ENCODE results near the gene TBL1XR1.

TBL1XR1 gene

DNA sequence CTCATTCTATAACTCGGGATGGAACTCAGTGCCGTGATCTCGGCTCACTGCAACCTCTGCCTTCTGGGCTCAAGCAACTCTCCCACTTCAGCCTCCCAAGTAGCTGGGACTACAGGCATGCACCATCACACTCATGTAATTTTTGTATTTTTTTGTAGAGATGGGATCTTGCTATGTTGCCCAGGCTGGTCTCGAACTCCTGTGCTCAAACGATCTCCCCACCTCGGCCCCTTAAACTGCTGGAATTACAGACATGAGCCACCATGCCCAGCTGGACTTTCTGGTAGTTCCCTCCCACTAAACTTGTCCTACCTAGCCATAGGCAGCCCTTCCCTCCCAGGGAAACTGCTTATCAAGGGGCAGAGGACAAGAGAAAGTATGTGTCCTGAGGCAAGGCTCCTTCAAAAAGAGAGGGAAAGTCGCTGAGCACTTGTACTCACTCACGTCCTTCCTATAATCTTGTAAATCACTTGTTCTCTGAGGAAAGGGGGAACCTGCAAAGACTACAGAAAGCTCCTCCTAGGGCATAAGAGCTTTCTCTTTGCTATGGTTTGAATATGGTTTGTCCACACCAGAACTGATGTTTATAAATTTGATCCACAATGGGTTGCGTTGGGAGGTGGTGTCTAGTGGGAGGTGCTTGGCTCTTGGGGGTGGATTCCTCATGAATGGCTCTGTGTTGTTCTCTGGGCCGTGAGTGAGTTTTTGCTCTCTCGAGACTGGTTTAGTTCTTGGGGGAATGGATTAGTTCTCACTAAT is 13.6 kb upstream of the TBL1XR1 start:
- Histone ChIP-seq H3K9ac (ENCODE audit: low read length) (no peak overlapping the region), H3F3A (ENCODE audit: insufficient read depth) (no peaks in the 10 kb centered on the region), H3K4me2 (ENCODE audit: low read depth, low read length, poor library complexity, severe bottlenecking) (no peak overlapping the region), H3K27me3 (ENCODE audit: low read length) (no peaks in the 10 kb centered on the region), H3K79me2 (ENCODE audit: insufficient read depth, low read length) (no peaks in the 10 kb centered on the region), H3K27ac (ENCODE audit: low read depth, low read length) (no peak overlapping the region), H4K20me1 (ENCODE audit: low read depth, low read length) (no peaks in the 10 kb centered on the region), H3K4me3 (ENCODE audit: insufficient read depth, low read length, poor library complexity, severe bottlenecking) (no peak overlapping the region), H2AFZ (ENCODE audit: low read depth, low read length, severe bottlenecking) (no peak overlapping the region), H3K36me3 (ENCODE audit: low read length) (no peaks in the 10 kb centered on the region), H3K9me3 (ENCODE audit: insufficient read depth, low read length) (no peaks in the 10 kb centered on the region), H3K9me2 (replicated peaks; ENCODE audit: insufficient read depth, low read length) (no peaks in the 10 kb centered on the region)
- TF ChIP-seq, protein P1, sequence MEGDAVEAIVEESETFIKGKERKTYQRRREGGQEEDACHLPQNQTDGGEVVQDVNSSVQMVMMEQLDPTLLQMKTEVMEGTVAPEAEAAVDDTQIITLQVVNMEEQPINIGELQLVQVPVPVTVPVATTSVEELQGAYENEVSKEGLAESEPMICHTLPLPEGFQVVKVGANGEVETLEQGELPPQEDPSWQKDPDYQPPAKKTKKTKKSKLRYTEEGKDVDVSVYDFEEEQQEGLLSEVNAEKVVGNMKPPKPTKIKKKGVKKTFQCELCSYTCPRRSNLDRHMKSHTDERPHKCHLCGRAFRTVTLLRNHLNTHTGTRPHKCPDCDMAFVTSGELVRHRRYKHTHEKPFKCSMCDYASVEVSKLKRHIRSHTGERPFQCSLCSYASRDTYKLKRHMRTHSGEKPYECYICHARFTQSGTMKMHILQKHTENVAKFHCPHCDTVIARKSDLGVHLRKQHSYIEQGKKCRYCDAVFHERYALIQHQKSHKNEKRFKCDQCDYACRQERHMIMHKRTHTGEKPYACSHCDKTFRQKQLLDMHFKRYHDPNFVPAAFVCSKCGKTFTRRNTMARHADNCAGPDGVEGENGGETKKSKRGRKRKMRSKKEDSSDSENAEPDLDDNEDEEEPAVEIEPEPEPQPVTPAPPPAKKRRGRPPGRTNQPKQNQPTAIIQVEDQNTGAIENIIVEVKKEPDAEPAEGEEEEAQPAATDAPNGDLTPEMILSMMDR (IDR thresholded peaks at IDR 0.05; ENCODE audit: insufficient read depth, low read length, poor library complexity, severe bottlenecking) = no peak
- TF ChIP-seq EZH2phosphoT487 (conservative IDR thresholded peaks at IDR 0.05; ENCODE audit: low read length) = no peak

DNA sequence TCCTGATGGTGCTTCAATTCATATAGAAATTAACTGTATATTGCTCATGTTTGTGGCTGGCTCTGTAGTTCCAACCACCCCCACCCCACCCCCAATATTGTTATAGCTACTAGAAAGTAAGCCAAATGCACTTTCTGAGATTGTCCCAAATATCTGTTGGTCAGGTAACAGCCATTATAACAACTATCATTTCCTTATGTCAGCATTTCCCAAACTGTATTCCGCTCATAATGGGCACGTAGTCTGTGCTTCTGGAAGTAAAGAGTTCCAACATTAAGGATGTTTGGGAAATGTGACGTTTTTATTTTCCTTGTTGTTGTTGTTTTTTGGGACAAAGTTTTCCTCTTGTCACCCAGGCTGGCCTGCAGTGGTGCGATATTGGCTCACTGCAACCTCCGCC is 12.2 kb upstream of the TBL1XR1 start:
- TF ChIP-seq, protein P1 (IDR thresholded peaks at IDR 0.05; ENCODE audit: insufficient read depth, low read length, poor library complexity, severe bottlenecking) = no peak
- no peak for TF ChIP-seq EZH2phosphoT487 (conservative IDR thresholded peaks at IDR 0.05; ENCODE audit: low read length)
- no peak overlapping the region for H3K9ac ChIP-seq (ENCODE audit: low read length)
- H3K9me2 ChIP-seq (replicated peaks; ENCODE audit: insufficient read depth, low read length) = no peaks in the 10 kb centered on the region
- H4K20me1 ChIP-seq (ENCODE audit: low read depth, low read length) = no peaks in the 10 kb centered on the region
- H3K79me2 ChIP-seq (ENCODE audit: insufficient read depth, low read length) = no peaks in the 10 kb centered on the region
- H3K9me3 ChIP-seq (ENCODE audit: insufficient read depth, low read length) = no peaks in the 10 kb centered on the region
- no peaks in the 10 kb centered on the region for H3F3A ChIP-seq (ENCODE audit: insufficient read depth)
- no peak overlapping the region for H2AFZ ChIP-seq (ENCODE audit: low read depth, low read length, severe bottlenecking)
- no peak overlapping the region for H3K27ac ChIP-seq (ENCODE audit: low read depth, low read length)
- H3K27me3 ChIP-seq (ENCODE audit: low read length) = no peaks in the 10 kb centered on the region
- H3K4me2 ChIP-seq (ENCODE audit: low read depth, low read length, poor library complexity, severe bottlenecking) = no peak overlapping the region
- H3K4me3 ChIP-seq (ENCODE audit: insufficient read depth, low read length, poor library complexity, severe bottlenecking) = no peak overlapping the region
- no peaks in the 10 kb centered on the region for H3K36me3 ChIP-seq (ENCODE audit: low read length)

- Histone ChIP-seq H3K27me3 (ENCODE audit: low read length) (no peaks in the 10 kb centered on the region), H3K27ac (ENCODE audit: low read depth, low read length) (no peak overlapping the region), H3K4me3 (ENCODE audit: insufficient read depth, low read length, poor library complexity, severe bottlenecking) (no peak overlapping the region), H4K20me1 (ENCODE audit: low read depth, low read length) (no peaks in the 10 kb centered on the region), H3K79me2 (ENCODE audit: insufficient read depth, low read length) (no peaks in the 10 kb centered on the region), H3F3A (ENCODE audit: insufficient read depth) (no peaks in the 10 kb centered on the region), H3K36me3 (ENCODE audit: low read length) (no peaks in the 10 kb centered on the region), H3K9me3 (ENCODE audit: insufficient read depth, low read length) (no peaks in the 10 kb centered on the region), H3K9me2 (replicated peaks; ENCODE audit: insufficient read depth, low read length) (no peaks in the 10 kb centered on the region), H2AFZ (ENCODE audit: low read depth, low read length, severe bottlenecking) (no peak overlapping the region), H3K9ac (ENCODE audit: low read length) (no peak overlapping the region), H3K4me2 (ENCODE audit: low read depth, low read length, poor library complexity, severe bottlenecking) (no peak overlapping the region)
- TF ChIP-seq, protein P1 (IDR thresholded peaks at IDR 0.05; ENCODE audit: insufficient read depth, low read length, poor library complexity, severe bottlenecking) = no peak
- TF ChIP-seq EZH2phosphoT487 (conservative IDR thresholded peaks at IDR 0.05; ENCODE audit: low read length) = no peak
These were observed 11.5 kb upstream of the TBL1XR1 start for GRCh38 chr3:177208781-177209180.
